CD4-positive, alpha-beta T cell treated with Interleukin-6 at 100 ng/mL for 8 hours (primary cell): ENCODE results near the gene ZNF841.
A peak's percentile ranks its signal among the peaks of the same experiment; 100 is the strongest.
"Not testable (repeated sequence)": the region's sequence is repeated elsewhere in the genome, so short reads cannot be mapped to it uniquely, and the experiment has no call there.

Source experiments
- DNase-seq: peaks from one replicate; pipeline ENCODE4 v3.0.0-alpha.2; 2020; ENCODE audit warnings: mixed read lengths, low spot score

Gene ZNF841

GRCh38 chr19:52095172-52096014, at the start of gene ZNF841:
TSS of gene ZNF841 (minus strand) at chr19:52095765. CDS start at chr19:52084801, 10,964 bp downstream.
- DNase-seq, result peak; percentile 80

GRCh38 chr19:52142001-52142595, 46.5 kb upstream of the ZNF841 start:
- DNase-seq, result no peak

- no peak for DNase-seq
Measured at GRCh38 chr19:52141203-52141602, 45.6 kb upstream of the ZNF841 start.

GRCh38 chr19:52140032-52140710, 44.6 kb upstream of the ZNF841 start:
- DNase-seq, result peak; percentile 97

GRCh38 chr19:52139252-52140031, 43.9 kb upstream of the ZNF841 start, which contains the start of gene ZNF616:
TSS of gene ZNF616 (minus strand) at chr19:52139938. CDS start at chr19:52130512, 9,426 bp downstream.
- peak; percentile 77 for DNase-seq

- no peak for DNase-seq
Measured at GRCh38 chr19:52138983-52139251, 43.4 kb upstream of the ZNF841 start.

GRCh38 chr19:52138278-52138982, 42.9 kb upstream of the ZNF841 start:
- DNase-seq, result no peak

GRCh38 chr19:52120286-52120685, 24.7 kb upstream of the ZNF841 start:
- no peak for DNase-seq

GRCh38 chr19:52115526-52116053, 20.0 kb upstream of the ZNF841 start:
- DNase-seq, result no peak

GRCh38 chr19:52114691-52115090, 19.1 kb upstream of the ZNF841 start:
- DNase-seq, result no peak

GRCh38 chr19:52112624-52113023, 17.1 kb upstream of the ZNF841 start:
- DNase-seq, result no peak

GRCh38 chr19:52110780-52111179, 15.2 kb upstream of the ZNF841 start:
- no peak for DNase-seq

GRCh38 chr19:52102782-52103181, 7.2 kb upstream of the ZNF841 start:
- no peak for DNase-seq

GRCh38 chr19:52101866-52102562, 6.4 kb upstream of the ZNF841 start:
- no peak for DNase-seq

GRCh38 chr19:52099497-52100138, 4.1 kb upstream of the ZNF841 start:
- DNase-seq, result no peak

- DNase-seq, result not testable (repeated sequence)
Measured at GRCh38 chr19:52096416-52096815, 851 bp upstream of the ZNF841 start.

GRCh38 chr19:52094526-52095130, 937 bp downstream of the ZNF841 start:
- no peak for DNase-seq

- DNase-seq, result no peak
Measured at GRCh38 chr19:52086481-52086880, 9.1 kb downstream of the ZNF841 start.

GRCh38 chr19:52070496-52070895, 25.1 kb downstream of the ZNF841 start:
- no peak for DNase-seq

- DNase-seq, result no peak
Measured at GRCh38 chr19:52069653-52070052, 25.9 kb downstream of the ZNF841 start.
